ENCODE measurements around the gene ZSCAN29. TPM values are rescaled to one million over a fixed set of nuclear protein-coding genes. Genes with fewer than 3 reads are reported as not detected.
"Not testable (repeated sequence)": the region's sequence is repeated elsewhere in the genome, so short reads cannot be mapped to it uniquely, and the experiment has no call there.

The ZSCAN29 gene
- 15.5 TPM for polyA plus RNA-seq (2013, experiment 1 of 2; ENCODE audit: insufficient read length)
- polyA plus RNA-seq (2013, experiment 2 of 2; ENCODE audit: insufficient read length), result 12.9 TPM

- peak; percentile 78 for DNase-seq
Observed at GRCh38 chr15:43370975-43371974, at the start of gene ZSCAN29, which contains the start of gene TUBGCP4. TSS of gene ZSCAN29 (minus strand) at chr15:43371043. CDS start at chr15:43369913, 1,130 bp downstream. TSS of gene TUBGCP4 (plus strand) at chr15:43371101. CDS start at chr15:43371355, 254 bp downstream.

- DNase-seq, result no peak
Observed at GRCh38 chr15:43420435-43420834, 49.6 kb upstream of the ZSCAN29 start.

- no peak for DNase-seq
Observed at GRCh38 chr15:43414196-43414595, 43.4 kb upstream of the ZSCAN29 start.

- no peak for DNase-seq
Observed at GRCh38 chr15:43412096-43412495, 41.3 kb upstream of the ZSCAN29 start.

GRCh38 chr15:43410572-43411214 is 39.9 kb upstream of the ZSCAN29 start:
- no peak for DNase-seq

DNA sequence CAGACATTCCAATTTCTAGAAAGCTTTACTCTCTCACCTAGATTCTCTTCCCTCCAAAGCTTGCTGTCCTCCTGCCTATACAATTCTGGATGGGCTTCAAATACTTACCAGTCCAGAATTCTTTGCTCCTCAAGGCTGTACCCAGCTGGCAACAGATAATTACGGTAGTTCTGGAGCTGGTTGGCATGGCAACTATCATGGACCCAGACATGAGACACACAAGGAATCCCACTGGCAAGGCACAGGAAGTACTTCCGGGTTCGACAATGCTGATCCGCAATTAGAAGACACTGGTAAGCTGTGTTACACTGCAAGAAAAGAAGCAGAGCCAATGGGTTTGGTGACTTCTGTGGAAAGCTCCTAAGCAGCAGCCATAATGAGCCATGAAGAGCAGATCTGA is 37.9 kb upstream of the ZSCAN29 start:
- DNase-seq, result no peak

GRCh38 chr15:43406808-43407207 is 36.0 kb upstream of the ZSCAN29 start:
- no peak for DNase-seq

DNA sequence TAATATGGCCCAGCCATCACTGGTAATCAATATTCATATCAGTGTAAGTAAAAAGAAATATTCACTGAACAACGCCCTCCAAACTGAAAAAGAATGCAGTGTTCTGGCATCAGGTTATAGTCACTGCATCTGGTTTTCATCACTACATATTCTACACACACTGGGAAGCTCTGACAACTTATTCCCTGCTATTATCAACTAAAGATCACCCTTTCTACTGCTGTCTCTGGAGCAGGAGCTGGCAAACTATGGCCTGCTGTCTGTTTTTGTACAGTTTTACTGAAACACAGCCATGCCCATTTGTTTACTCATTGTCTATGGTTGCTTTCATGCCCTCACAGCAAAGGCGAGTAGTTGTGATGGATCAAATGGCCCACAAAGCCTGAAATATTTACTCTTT is 35.3 kb upstream of the ZSCAN29 start:
- no peak for DNase-seq

- DNase-seq, result no peak
Observed at GRCh38 chr15:43404130-43404529, 33.3 kb upstream of the ZSCAN29 start.

DNA sequence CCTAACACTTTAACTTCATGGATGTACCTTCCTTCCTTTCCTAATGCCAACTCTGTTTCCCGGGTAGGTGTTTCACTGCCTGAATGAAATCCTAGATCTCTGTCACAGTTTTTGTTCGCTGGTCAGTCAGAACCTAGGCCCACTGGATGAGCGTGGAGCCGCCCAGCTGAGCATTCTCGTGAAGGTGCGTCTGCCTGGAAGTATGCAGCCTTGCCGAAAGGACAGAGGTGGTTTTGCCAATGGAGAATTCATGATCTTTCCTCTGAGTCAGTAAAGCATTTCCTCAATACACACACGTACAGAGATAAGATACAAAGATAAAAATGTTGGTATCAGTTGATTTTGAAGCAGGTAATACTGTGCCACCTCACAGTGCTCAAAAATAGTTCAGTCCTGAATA is 32.8 kb upstream of the ZSCAN29 start:
- no peak for DNase-seq

DNA sequence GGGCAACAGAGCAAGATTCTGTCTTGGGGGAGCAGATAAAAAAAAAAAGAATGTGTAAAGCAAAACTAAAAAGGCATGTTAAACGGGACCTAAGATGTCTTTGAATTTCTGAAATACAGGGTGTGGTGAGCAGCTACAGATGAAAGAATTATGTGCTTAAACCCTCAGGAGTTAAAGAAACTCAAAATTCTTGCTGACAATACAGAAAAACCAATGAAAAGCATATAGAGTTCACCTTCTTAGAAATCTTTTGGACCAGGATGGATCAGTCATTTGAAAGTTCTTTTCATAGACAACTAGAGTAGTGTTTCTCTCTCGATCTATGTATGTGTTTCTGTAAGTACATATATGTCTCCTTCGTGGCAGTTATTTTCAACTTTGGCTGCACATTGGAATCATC is 31.4 kb upstream of the ZSCAN29 start:
- no peak for DNase-seq

DNA sequence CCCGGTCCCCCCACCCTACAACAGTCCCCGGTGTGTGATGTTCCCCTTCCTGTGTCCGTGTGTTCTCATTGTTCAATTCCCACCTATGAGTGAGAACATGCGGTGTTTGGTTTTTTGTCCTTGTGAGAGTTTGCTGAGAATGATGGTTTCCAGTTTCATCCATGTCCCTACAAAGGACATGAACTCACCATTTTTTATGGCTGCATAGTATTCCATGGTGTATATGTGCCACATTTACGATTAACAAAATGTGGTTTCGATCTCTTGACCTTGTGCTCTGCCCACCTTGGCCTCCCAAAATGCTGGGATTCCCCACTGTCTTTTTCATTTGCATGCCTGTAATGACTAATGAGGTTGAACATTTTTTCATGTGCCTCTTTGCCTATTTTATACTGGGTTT is 22.7 kb upstream of the ZSCAN29 start:
- not testable (repeated sequence) for DNase-seq

DNA sequence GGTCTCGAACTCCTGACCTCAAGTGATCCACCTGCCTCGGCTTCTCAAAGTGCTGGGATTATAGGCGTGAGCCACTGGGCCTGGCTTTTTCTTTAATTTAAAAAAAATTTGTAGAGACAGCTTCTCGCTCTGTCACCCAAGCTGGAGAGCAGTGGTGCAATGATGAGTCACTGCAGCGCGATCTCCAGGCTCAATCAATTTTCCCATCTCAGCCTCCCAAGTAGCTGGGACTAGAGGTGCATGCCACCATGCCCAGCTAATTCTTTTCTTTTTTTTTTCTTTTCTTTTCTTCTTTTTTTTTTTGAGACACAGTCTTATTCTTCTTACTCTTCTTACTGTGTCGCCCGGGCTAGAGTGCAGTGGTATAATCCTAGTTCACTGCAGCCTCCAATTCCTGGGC is 19.9 kb upstream of the ZSCAN29 start:
- DNase-seq, result peak; percentile 29

DNA sequence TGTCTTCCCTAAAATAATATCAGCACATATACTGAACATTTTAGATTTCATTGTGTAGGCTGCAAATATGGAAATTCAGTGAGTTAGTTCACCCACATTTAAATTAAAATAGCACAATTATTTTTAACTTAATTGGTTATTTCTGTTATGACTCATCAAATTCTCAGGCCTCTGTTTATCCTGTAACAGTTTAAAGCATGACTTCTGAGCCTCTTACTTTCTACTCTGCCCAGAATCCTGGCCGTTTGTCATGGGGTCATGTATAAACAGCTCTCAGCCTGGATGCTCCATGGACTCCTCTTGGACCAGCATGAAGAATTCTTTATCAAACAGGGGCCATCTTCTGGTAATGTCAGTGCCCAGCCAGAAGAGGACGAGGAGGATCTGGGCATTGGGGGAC is 12.2 kb upstream of the ZSCAN29 start:
- no peak for DNase-seq

- no peak for DNase-seq
Observed at GRCh38 chr15:43382310-43382709, 11.5 kb upstream of the ZSCAN29 start.

DNA sequence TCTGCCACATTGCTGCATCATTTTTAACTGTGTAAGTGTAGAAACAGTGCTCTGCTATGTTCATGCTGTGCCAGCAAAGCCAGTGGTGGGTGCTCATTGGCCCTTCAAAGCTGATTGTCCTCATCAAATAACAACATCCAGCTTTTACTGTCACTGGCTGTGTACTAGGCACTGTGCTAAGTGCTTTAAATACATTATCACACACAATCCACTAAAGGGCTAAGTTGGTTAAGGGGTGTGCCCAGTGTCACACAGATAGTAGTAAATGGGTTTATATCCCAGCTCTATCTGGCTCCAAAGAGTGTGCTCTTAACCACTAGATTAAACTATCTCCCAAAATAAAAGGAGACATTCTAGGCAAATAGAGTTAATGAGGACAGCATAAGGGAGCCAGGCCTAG is 7.8 kb upstream of the ZSCAN29 start:
- DNase-seq, result no peak

DNA sequence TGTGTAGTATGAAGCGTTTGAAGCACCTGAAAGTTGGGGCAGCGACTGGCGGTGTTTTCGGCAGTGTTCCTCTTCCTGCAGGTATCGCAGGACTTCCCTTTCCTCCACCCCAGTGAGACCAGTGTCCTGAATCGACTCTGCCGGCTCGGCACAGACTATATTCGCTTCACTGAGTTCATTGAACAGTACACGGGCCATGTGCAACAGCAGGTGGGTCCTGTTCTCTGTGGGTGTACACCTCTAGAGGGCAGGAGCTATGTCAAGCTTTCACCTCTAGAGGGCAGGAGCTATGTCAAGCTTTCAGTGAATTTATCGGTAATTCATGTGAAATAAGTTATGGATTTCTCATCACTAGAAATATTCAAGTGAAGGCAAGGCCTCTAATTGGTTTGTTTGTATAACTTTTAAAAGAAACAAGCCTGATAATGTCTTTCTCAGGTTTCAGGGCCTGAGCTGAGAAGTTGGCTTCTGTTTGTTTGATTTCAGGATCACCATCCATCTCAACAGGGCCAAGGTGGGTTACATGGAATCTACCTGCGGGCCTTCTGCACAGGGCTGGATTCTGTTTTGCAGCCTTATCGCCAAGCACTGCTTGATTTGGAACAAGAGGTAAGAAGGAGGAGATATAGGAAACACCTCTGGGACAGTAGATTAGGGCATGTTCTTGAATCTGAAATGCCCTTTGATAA is 5.3 kb upstream of the ZSCAN29 start:
- peak; percentile 10 for DNase-seq

- peak; percentile 4 for DNase-seq
Observed at GRCh38 chr15:43370310-43370974, 401 bp downstream of the ZSCAN29 start.

DNA sequence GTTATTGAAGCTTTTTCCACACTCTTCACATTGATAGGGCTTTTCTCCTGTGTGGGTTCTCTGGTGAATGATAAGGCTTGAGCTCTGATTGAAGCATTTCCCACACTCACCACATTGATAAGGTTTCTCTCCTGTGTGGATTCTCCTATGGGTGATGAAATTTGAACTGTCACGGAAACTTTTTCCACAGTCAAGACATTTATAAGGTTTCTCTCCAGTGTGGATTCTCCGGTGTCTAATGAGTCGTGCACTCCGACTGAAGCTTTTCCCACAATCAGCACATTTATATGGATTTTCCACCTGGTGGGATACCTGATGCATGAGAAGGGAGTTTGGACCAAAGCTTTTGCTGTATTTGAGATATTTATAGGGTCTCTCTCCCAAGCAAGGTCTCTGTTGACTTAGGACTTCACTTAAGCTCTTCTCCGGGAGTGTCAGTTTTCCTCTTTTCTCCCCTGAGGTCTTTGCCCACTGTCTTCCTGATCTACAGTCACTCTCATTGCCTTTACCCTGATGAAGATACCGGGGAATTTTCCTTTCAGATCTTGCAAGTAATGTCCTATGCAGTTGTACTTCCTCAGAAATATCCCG is 9.4 kb downstream of the ZSCAN29 start:
- DNase-seq, result no peak

DNA sequence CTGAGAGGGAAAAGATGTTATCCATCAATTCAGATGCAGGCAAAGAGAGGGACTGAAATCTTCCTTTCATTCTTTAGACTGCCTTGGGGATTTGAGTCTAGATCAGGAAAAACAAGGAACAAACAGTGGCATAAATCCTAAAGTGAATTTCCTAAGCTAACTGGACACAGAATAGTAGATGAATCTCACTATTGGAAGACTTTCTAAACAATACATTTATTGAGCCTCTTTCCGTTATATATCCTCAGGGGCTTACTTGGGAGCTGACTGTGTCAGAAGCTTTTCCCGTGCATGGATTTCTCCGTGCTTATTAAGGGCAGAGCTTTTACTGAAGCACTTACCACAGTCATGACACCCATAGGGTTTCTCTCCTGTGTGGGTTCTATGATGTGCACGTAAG is 10.0 kb downstream of the ZSCAN29 start:
- no peak for DNase-seq

GRCh38 chr15:43352693-43353382 is 18.0 kb downstream of the ZSCAN29 start:
- no peak for DNase-seq

All from fibroblast of skin of abdomen (primary cell).